T-helper 1 cell (primary cell): ENCODE measurements around the gene BCL11B.

Experiments
- DNase-seq, 5 donors: peaks; one replicate each; pipeline ENCODE4 v3.0.0-alpha.2; 2012 to 2020

Gene BCL11B

GRCh38 chr14:99267381-99267780 lies 4.6 kb downstream of the BCL11B start:
- peak in 1 of 5 donors; percentile 36 for DNase-seq

GRCh38 chr14:99266181-99267178 lies 5.5 kb downstream of the BCL11B start:
- DNase-seq: peak; percentile 76 to 90 (median 84)

GRCh38 chr14:99265571-99265970 lies 6.4 kb downstream of the BCL11B start:
- DNase-seq: peak in 1 of 5 donors; percentile 65

GRCh38 chr14:99264691-99265450 lies 7.1 kb downstream of the BCL11B start:
- peak in 1 of 5 donors; percentile 39 for DNase-seq

GRCh38 chr14:99263564-99264330 lies 8.2 kb downstream of the BCL11B start:
- peak in 1 of 5 donors; percentile 17 for DNase-seq

GRCh38 chr14:99262977-99263448 lies 9.0 kb downstream of the BCL11B start:
- DNase-seq: peak in 1 of 5 donors; percentile 44

- peak; percentile 59 to 97 (median 79) for DNase-seq
These were observed 9.8 kb downstream of the BCL11B start for GRCh38 chr14:99261912-99262787.

GRCh38 chr14:99260587-99261551 lies 11.1 kb downstream of the BCL11B start:
- DNase-seq: peak in 4 of 5 donors; percentile 41 to 82 (median 58)

GRCh38 chr14:99260116-99260515 lies 11.9 kb downstream of the BCL11B start:
- DNase-seq: peak in 1 of 5 donors; percentile 16

- peak in 4 of 5 donors; percentile 50 to 72 (median 52) for DNase-seq
These were observed 12.9 kb downstream of the BCL11B start for GRCh38 chr14:99258876-99259726.

- DNase-seq: peak in 1 of 5 donors; percentile 7
These were observed 13.6 kb downstream of the BCL11B start for GRCh38 chr14:99258341-99258861.

- peak in 1 of 5 donors; percentile 44 for DNase-seq
These were observed 14.2 kb downstream of the BCL11B start for GRCh38 chr14:99257673-99258221.

GRCh38 chr14:99257122-99257672 lies 14.8 kb downstream of the BCL11B start:
- no peak for DNase-seq

GRCh38 chr14:99256483-99256874 lies 15.5 kb downstream of the BCL11B start:
- peak in 1 of 5 donors; percentile 8 for DNase-seq

- peak in 1 of 5 donors; percentile 22 for DNase-seq
These were observed 16.1 kb downstream of the BCL11B start for GRCh38 chr14:99255621-99256482.

- DNase-seq: no peak
These were observed 17.5 kb downstream of the BCL11B start for GRCh38 chr14:99254328-99255009.
